WTC11 (cell line): ENCODE measurements around the gene CFAP157. TPM values are rescaled to one million over a fixed set of nuclear protein-coding genes. Genes with fewer than 3 reads are reported as not detected.

Source experiments
- ATAC-seq: fragments of 200-7000 bp; cut with Tn5 transposase; 2 replicates; pipeline ENCODE4 v1.10.0; 2021; ENCODE audit warnings: mild to moderate bottlenecking, moderate library complexity
- CTCF ChIA-PET: fragments of 300-600 bp; sonication (Branson Sonifier 250); formaldehyde crosslinking; loops from one replicate; lab custom pipeline; 2021; ENCODE audit warnings: antibody characterized with exemption; lab: Charles Lee
- POLR2A ChIA-PET: fragments of 350-600 bp; sonication (Branson Sonifier 250); formaldehyde crosslinking; loops from one replicate; lab custom pipeline; 2021; ENCODE audit warnings: antibody characterized with exemption; lab: Charles Lee
- DNase-seq: peaks from one replicate; pipeline ENCODE4 v3.0.0; 2021; ENCODE audit warnings: low spot score
- H3K27ac Mint-ChIP-seq: 2 replicates; pipeline ENCODE4 v1.8.0; 2021; ENCODE audit warnings: mixed read lengths
- H3K27me3 Mint-ChIP-seq: 2 replicates; pipeline ENCODE4 v1.8.0; 2021; ENCODE audit warnings: low read depth, mild to moderate bottlenecking, moderate library complexity, mixed read lengths
- H3K36me3 Mint-ChIP-seq: 2 replicates; pipeline ENCODE4 v1.8.0; 2021; ENCODE audit warnings: mixed read lengths
- H3K4me1 Mint-ChIP-seq: 2 replicates; pipeline ENCODE4 v1.8.0; 2022; ENCODE audit warnings: mixed read lengths
- H3K4me3 Mint-ChIP-seq: 2 replicates; pipeline ENCODE4 v1.8.0; 2021; ENCODE audit warnings: mild to moderate bottlenecking, moderate library complexity, mixed read lengths
- H3K9me3 Mint-ChIP-seq: 2 replicates; pipeline ENCODE4 v1.8.0; 2021; ENCODE audit warnings: mixed read lengths
- CBFB ChIP-seq: sonication (generic); formaldehyde crosslinking; IDR thresholded peaks from 2 replicates; pipeline ENCODE4 v1.8.1; 2022; ENCODE audit warnings: mild to moderate bottlenecking, low read depth, missing genetic modification reagents
- E2F1 ChIP-seq: sonication (generic); formaldehyde crosslinking; IDR thresholded peaks from 2 replicates; pipeline ENCODE4 v1.8.0; 2022; ENCODE audit warnings: mild to moderate bottlenecking, missing genetic modification reagents
- ERG ChIP-seq: fragments of 250-450 bp; sonication (Bioruptor Pico); IDR thresholded peaks from 2 replicates; pipeline ENCODE4 v1.8.0; 2021; ENCODE audit warnings: mild to moderate bottlenecking
- ETV6 ChIP-seq: sonication (generic); formaldehyde crosslinking; IDR thresholded peaks from 2 replicates; pipeline ENCODE4 v1.8.1; 2022; ENCODE audit warnings: mild to moderate bottlenecking, missing genetic modification reagents
- FOXJ3 ChIP-seq: sonication (generic); formaldehyde crosslinking; IDR thresholded peaks from 2 replicates; pipeline ENCODE4 v1.9.0; 2021; ENCODE audit warnings: missing genetic modification reagents, mild to moderate bottlenecking, borderline replicate concordance
- GRHL2 ChIP-seq: fragments of 250-450 bp; sonication (Bioruptor Pico); IDR thresholded peaks from 2 replicates; pipeline ENCODE4 v1.8.0; 2022; ENCODE audit warnings: mild to moderate bottlenecking, moderate library complexity; ENCODE audit not compliant: insufficient replicate concordance, severe bottlenecking
- HMGXB4 ChIP-seq: sonication (generic); formaldehyde crosslinking; IDR thresholded peaks from 2 replicates; pipeline ENCODE4 v1.8.1; 2023; ENCODE audit warnings: mild to moderate bottlenecking, moderate library complexity, missing genetic modification reagents
- IRF1 ChIP-seq: sonication (generic); formaldehyde crosslinking; IDR thresholded peaks from 2 replicates; pipeline ENCODE4 v1.8.0; 2023; ENCODE audit warnings: missing genetic modification reagents
- JUN ChIP-seq: sonication (generic); formaldehyde crosslinking; IDR thresholded peaks from 2 replicates; pipeline ENCODE4 v1.8.0; 2023; ENCODE audit warnings: mild to moderate bottlenecking, missing genetic modification reagents
- NFE2L1 ChIP-seq: sonication (generic); formaldehyde crosslinking; IDR thresholded peaks from 2 replicates; pipeline ENCODE4 v1.8.1; 2023; ENCODE audit warnings: missing genetic modification reagents
- NR3C1 ChIP-seq: sonication (generic); formaldehyde crosslinking; conservative IDR thresholded peaks from 2 replicates; pipeline ENCODE4 v1.8.1; 2023; ENCODE audit warnings: low read depth, mild to moderate bottlenecking, missing genetic modification reagents
- OVOL2 ChIP-seq: fragments of 250-450 bp; sonication (Bioruptor Pico); IDR thresholded peaks from 2 replicates; pipeline ENCODE4 v1.9.0; 2021; ENCODE audit warnings: mild to moderate bottlenecking, borderline replicate concordance
- PREB ChIP-seq: sonication (generic); formaldehyde crosslinking; IDR thresholded peaks from 2 replicates; pipeline ENCODE4 v1.8.1; 2022; ENCODE audit warnings: mild to moderate bottlenecking, missing genetic modification reagents, moderate library complexity, borderline replicate concordance
- SMAD3 ChIP-seq: sonication (generic); formaldehyde crosslinking; IDR thresholded peaks from 2 replicates; pipeline ENCODE4 v1.8.0; 2022; ENCODE audit warnings: missing genetic modification reagents, mild to moderate bottlenecking, borderline replicate concordance
- SOX15 ChIP-seq: fragments of 250-450 bp; sonication (Bioruptor Pico); IDR thresholded peaks from 2 replicates; pipeline ENCODE4 v1.9.0; 2021; ENCODE audit warnings: mild to moderate bottlenecking
- SP1 ChIP-seq: sonication (generic); formaldehyde crosslinking; conservative IDR thresholded peaks from 2 replicates; pipeline ENCODE4 v1.8.1; 2022; ENCODE audit warnings: missing genetic modification reagents
- TCF7 ChIP-seq: sonication (generic); formaldehyde crosslinking; IDR thresholded peaks from 2 replicates; pipeline ENCODE4 v1.8.0; 2022; ENCODE audit warnings: mild to moderate bottlenecking, low read depth, missing genetic modification reagents, moderate library complexity
- ZMAT4 ChIP-seq: fragments of 250-450 bp; sonication (Bioruptor Pico); IDR thresholded peaks from 2 replicates; pipeline ENCODE4 v1.9.0; 2021; ENCODE audit warnings: mild to moderate bottlenecking
- ZNF232 ChIP-seq: sonication (generic); formaldehyde crosslinking; IDR thresholded peaks from 2 replicates; pipeline ENCODE4 v1.8.0; 2022; ENCODE audit warnings: mild to moderate bottlenecking, missing genetic modification reagents
- ZNF416 ChIP-seq: fragments of 250-450 bp; sonication (Bioruptor Pico); IDR thresholded peaks from 2 replicates; pipeline ENCODE4 v1.9.0; 2021; ENCODE audit warnings: mild to moderate bottlenecking, inconsistent platforms
- ZNF423 ChIP-seq: fragments of 250-450 bp; sonication (Bioruptor Pico); IDR thresholded peaks from 2 replicates; pipeline ENCODE4 v2.1.2; 2022; ENCODE audit warnings: mild to moderate bottlenecking, moderate library complexity
- ZNF532 ChIP-seq: fragments of 250-450 bp; sonication (Bioruptor Pico); IDR thresholded peaks from 2 replicates; pipeline ENCODE4 v1.9.0; 2021; ENCODE audit warnings: mild to moderate bottlenecking, borderline replicate concordance
- total RNA-seq: library from RNA; stranded (reverse); gene quantifications from 3 replicates; pipeline ENCODE4 v1.2.3, GENCODE V29; 2021

CFAP157 gene
- total RNA-seq, 1 experiment from 2014 or later, result 0.22 TPM

GRCh38 chr9:127667906-127668305 lies 38.9 kb upstream of the CFAP157 start:
- no peaks in the 10 kb centered on the region for H3K27me3 Mint-ChIP-seq
- H3K27ac Mint-ChIP-seq, result no peak overlapping the region
- ChIA-PET POLR2A (interaction anchor here (0.6 kb wide), 1 partner anchor 474 kb away, joined by 5 read pairs; no protein-coding TSS in a partner anchor), CTCF (interaction anchor here (1.1 to 1.6 kb wide), 3 partner anchors 13 to 164 kb away, joined by 3 to 6 read pairs (median 3); no protein-coding TSS in a partner anchor)
- ATAC-seq, result no peak
- H3K9me3 Mint-ChIP-seq, result no peaks in the 10 kb centered on the region
- TF ChIP-seq FOXJ3 (no peak), ZNF423 (no peak), ZNF232 (CRISPR knock-in tag) (no peak), ZMAT4 (CRISPR knock-in tag) (no peak), NR3C1 (CRISPR knock-in tag) (no peak), ETV6 (CRISPR knock-in tag) (no peak), ZNF532 (no peak), IRF1 (no peak), TCF7 (no peak), PREB (CRISPR knock-in tag) (no peak), OVOL2 (CRISPR knock-in tag) (no peak), ZNF416 (no peak), HMGXB4 (no peak)
- H3K36me3 Mint-ChIP-seq, result peaks cover 17% of the 10 kb centered on the region
- no peaks in the 10 kb centered on the region for H3K4me1 Mint-ChIP-seq
- DNase-seq, result no peak
- no peak overlapping the region for H3K4me3 Mint-ChIP-seq

GRCh38 chr9:127673234-127673633 lies 33.6 kb upstream of the CFAP157 start:
- Mint-ChIP-seq H3K9me3 (no peaks in the 10 kb centered on the region), H3K27ac (no peak overlapping the region), H3K27me3 (no peaks in the 10 kb centered on the region), H3K4me3 (no peak overlapping the region), H3K36me3 (peaks cover 19% of the 10 kb centered on the region), H3K4me1 (no peaks in the 10 kb centered on the region)
- DNase-seq (no peak), ATAC-seq (no peak)
- ChIA-PET CTCF (interaction anchor here (1.0 kb wide), 1 partner anchor 38 kb away, joined by 4 read pairs; no protein-coding TSS in a partner anchor), POLR2A (no interaction called here)
- TF ChIP-seq JUN (no peak), E2F1 (CRISPR knock-in tag) (no peak), GRHL2 (CRISPR knock-in tag) (no peak), CBFB (no peak), ZNF232 (CRISPR knock-in tag) (no peak), ERG (CRISPR knock-in tag) (no peak), NFE2L1 (no peak), SP1 (no peak), SOX15 (CRISPR knock-in tag) (no peak), SMAD3 (CRISPR knock-in tag) (no peak)
